BLaER1 treated with 17β-estradiol and CSF1 and Interleukin-3, amounts not matched to agents 10 nM and 100 nM (cell line): ENCODE measurements around the gene ZNF212.

ENCODE experiments used
- H3K27ac ChIP-seq, 11 experiments: shearing (Covaris generic); formaldehyde crosslinking; 2 replicates each; pipeline ENCODE4 v1.8.1; 2022
- H3K27me3 ChIP-seq, 11 experiments: shearing (Covaris generic); formaldehyde crosslinking; 2 replicates each; pipeline ENCODE4 v1.8.1; 2022
- H3K36me3 ChIP-seq, 11 experiments: shearing (Covaris generic); formaldehyde crosslinking; 2 replicates each; pipeline ENCODE4 v1.8.1; 2022
- H3K4me1 ChIP-seq, 10 experiments: shearing (Covaris generic); formaldehyde crosslinking; 2 replicates each; pipeline ENCODE4 v1.8.1; 2022
- H3K4me2 ChIP-seq, 11 experiments: shearing (Covaris generic); formaldehyde crosslinking; 2 replicates each; pipeline ENCODE4 v1.8.1; 2022
- H3K4me3 ChIP-seq, 10 experiments: shearing (Covaris generic); formaldehyde crosslinking; 2 replicates each; pipeline ENCODE4 v1.8.1; 2022
- H3K9ac ChIP-seq, 11 experiments: shearing (Covaris generic); formaldehyde crosslinking; 2 replicates each; pipeline ENCODE4 v1.8.1; 2022
- H3K9me3 ChIP-seq, 11 experiments: shearing (Covaris generic); formaldehyde crosslinking; replicated peaks in 1 of 11; 2 replicates each; pipeline ENCODE4 v1.8.1; 2022
- H4K20me1 ChIP-seq, 11 experiments: shearing (Covaris generic); formaldehyde crosslinking; 2 replicates each; pipeline ENCODE4 v1.8.1; 2022
- Cebpa-rat ChIP-seq, 11 experiments: shearing (Covaris generic); IDR thresholded peaks; 2 replicates each; pipeline ENCODE4 v1.8.1; 2022

Gene ZNF212

DNA sequence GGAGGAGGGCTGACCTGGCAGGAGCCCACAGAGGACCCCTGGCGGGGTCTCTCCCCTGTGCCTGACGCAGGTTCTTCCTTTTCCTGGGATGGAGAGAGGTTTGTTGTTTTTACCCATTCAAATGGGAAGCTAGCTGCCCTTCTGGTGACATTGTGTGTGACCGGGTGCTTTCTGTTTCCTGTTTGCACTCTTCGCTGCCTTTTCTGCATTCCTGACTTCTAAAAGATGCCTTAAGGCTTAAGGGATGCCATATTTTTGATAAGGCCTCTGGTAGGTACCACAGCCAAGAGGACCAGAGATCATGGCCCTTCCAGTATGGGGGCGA is 42.8 kb downstream of the ZNF212 start:
- Histone ChIP-seq H3K4me1 (peaks cover 15 to 35% (median 29%) of the 10 kb centered on the region in 10 experiments; a peak in 19 of 20 replicates), H3K4me2 (no peak overlapping the region), H3K27ac (no peak overlapping the region), H3K9ac (no peak overlapping the region), H3K27me3 (peaks cover 0 to 17% (median 0%) of the 10 kb centered on the region in 11 experiments; a peak in 4 of 22 replicates), H3K4me3 (no peak overlapping the region), H3K36me3 (peaks cover 25 to 50% (median 43%) of the 10 kb centered on the region in 11 experiments), H4K20me1 (peaks cover 0 to 23% (median 7%) of the 10 kb centered on the region in 11 experiments; a peak in 8 of 22 replicates), H3K9me3 (no peaks in the 10 kb centered on the region)
- TF ChIP-seq Cebpa-rat (IDR thresholded peaks at IDR 0.05), result no peak

DNA sequence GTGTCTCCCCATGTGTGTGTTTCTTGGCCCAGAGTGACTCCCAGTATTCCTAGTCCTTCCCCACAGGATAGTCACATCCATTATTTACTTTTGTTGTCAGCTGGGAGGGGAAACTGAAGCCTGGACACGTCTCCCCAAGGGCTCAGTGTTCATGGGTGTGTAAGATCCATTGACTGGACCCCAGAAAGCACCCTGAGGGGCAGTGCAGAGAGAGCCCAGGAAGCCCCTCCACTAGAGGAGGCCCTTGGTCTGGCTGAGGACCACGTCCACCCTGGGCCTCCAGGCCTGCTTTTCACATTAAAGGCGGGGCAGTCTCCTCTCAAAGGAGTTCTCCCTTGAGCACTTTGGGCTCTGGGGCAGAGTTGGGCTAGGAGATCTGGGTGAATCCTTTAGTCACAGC is 43.9 kb downstream of the ZNF212 start:
- H3K9ac ChIP-seq, result no peak overlapping the region
- H3K4me1 ChIP-seq, result peaks cover 15 to 35% (median 29%) of the 10 kb centered on the region in 10 experiments; a peak in 19 of 20 replicates
- H3K36me3 ChIP-seq, result peaks cover 15 to 42% (median 33%) of the 10 kb centered on the region in 11 experiments
- H3K27ac ChIP-seq, result no peak overlapping the region
- no peak overlapping the region for H3K4me3 ChIP-seq
- H3K9me3 ChIP-seq, result no peaks in the 10 kb centered on the region
- peaks cover 0 to 17% (median 0%) of the 10 kb centered on the region in 11 experiments; a peak in 4 of 22 replicates for H3K27me3 ChIP-seq
- H3K4me2 ChIP-seq, result no peak overlapping the region
- no peak for TF ChIP-seq Cebpa-rat (IDR thresholded peaks at IDR 0.05)
- H4K20me1 ChIP-seq, result peaks cover 0 to 23% (median 7%) of the 10 kb centered on the region in 11 experiments; a peak in 8 of 22 replicates

DNA sequence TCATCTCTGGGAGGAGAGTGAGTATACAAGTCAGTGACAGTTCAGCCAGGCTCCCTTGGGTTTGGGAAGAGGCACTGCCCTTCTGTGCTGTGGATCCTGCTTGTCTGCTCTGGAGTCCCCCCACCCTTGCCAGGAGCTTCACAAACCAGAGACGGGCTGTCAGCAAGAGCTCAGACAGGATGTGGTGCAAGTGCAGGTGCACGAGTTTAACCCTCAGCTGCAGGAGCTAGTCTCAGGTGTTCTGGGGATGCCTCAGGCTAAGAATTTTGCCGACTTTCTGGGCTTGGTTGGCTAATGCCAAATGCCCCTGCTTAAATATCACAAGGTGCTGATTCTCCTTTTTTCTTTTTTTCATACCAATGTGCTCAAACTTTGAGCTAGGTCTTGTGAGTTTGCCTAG is 44.9 kb downstream of the ZNF212 start:
- TF ChIP-seq Cebpa-rat (IDR thresholded peaks at IDR 0.05), result no peak

DNA sequence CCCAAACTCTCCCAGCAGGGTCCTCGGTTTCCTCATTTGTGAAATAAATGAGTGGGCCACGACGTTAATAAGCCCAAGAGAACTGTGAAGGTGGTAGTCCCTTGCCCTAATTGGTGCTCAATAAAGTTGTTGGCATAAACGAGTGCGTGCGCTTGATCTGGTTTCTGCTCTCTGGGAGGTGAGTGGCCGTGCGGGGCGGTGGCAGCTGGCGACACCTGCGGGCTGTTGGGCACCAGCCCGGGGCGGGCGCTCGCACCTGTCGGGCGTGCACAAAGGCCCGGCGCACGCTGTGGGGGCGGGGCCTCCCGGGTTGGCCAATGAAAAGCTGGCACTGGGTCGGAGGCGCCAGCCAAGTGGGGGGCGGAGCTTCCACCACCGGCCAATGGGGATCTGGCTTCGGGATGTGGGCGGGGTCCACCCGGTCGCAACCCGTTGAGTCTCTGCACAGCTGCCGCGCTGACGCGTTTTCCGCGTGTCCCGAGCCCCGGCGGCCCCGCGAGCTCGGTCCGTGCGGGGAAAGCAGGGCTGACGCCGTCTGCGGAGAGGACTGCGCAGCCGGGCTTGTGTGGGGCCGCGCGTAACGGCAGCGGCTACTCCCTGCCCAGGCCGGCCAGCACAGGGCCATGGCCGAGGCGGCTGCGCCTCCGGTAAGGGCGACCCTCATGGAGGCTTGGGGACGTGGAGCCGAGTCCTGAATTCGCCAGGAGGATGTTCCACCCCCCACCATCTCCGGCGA is 45.6 kb downstream of the ZNF212 start:
- peaks cover 15 to 35% (median 29%) of the 10 kb centered on the region in 10 experiments; a peak in 19 of 20 replicates for H3K4me1 ChIP-seq
- peak overlapping the region in 9 of 11 experiments; percentile 14 to 65 (median 55); a peak in 12 of 22 replicates for H3K27ac ChIP-seq
- peaks cover 5 to 41% (median 20%) of the 10 kb centered on the region in 11 experiments; a peak in 15 of 22 replicates for H3K36me3 ChIP-seq
- peak overlapping the region; percentile 90 to 100 (median 97) for H3K4me2 ChIP-seq
- TF ChIP-seq Cebpa-rat (IDR thresholded peaks at IDR 0.05), result no peak
- peaks cover 0 to 17% (median 0%) of the 10 kb centered on the region in 11 experiments; a peak in 4 of 22 replicates for H3K27me3 ChIP-seq
- H4K20me1 ChIP-seq, result peaks cover 0 to 26% (median 7%) of the 10 kb centered on the region in 11 experiments; a peak in 9 of 22 replicates
- H3K4me3 ChIP-seq, result peak overlapping the region; percentile 53 to 77 (median 64)
- peak overlapping the region; percentile 48 to 84 (median 73) for H3K9ac ChIP-seq
- H3K9me3 ChIP-seq, result no peaks in the 10 kb centered on the region

More for the DNA sequence above, 44.9 kb downstream of the ZNF212 start:
- no peak overlapping the region for H3K9ac ChIP-seq
- H3K4me2 ChIP-seq, result peak overlapping the region; percentile 90 to 100 (median 97)
- H3K4me3 ChIP-seq, result peak overlapping the region in 4 of 10 experiments; percentile 53 to 64 (median 59); a peak in 4 of 20 replicates
- H3K36me3 ChIP-seq, result peaks cover 5 to 37% (median 23%) of the 10 kb centered on the region in 11 experiments; a peak in 19 of 22 replicates
- H3K9me3 ChIP-seq, result no peaks in the 10 kb centered on the region
- H3K4me1 ChIP-seq, result peaks cover 15 to 35% (median 29%) of the 10 kb centered on the region in 10 experiments; a peak in 19 of 20 replicates
- H4K20me1 ChIP-seq, result peaks cover 0 to 23% (median 7%) of the 10 kb centered on the region in 11 experiments; a peak in 8 of 22 replicates
- H3K27ac ChIP-seq, result no peak overlapping the region
- peaks cover 0 to 17% (median 0%) of the 10 kb centered on the region in 11 experiments; a peak in 4 of 22 replicates for H3K27me3 ChIP-seq

DNA sequence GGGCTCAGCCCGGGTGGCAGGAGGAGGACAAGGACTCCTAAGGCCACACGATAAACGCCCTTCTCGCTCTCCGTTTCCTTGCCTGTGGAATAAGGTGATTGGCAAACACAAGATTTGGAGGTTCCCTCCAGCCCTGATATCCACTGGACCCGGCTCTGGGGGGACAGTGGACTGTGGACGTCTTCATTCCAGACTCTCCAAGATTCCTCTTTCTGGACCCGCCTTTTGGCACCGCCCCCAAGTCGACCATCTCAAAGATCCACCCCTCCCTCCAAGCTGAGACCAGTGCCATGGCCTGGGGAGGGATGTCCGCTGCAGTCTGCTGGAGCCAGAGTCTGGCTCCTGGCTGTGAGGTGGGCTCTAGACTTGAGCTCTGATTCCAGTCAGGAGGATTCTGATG is 46.2 kb downstream of the ZNF212 start:
- peaks cover 0 to 17% (median 0%) of the 10 kb centered on the region in 11 experiments; a peak in 4 of 22 replicates for H3K27me3 ChIP-seq
- TF ChIP-seq Cebpa-rat (IDR thresholded peaks at IDR 0.05), result no peak
- peak overlapping the region in 9 of 11 experiments; percentile 14 to 65 (median 55); a peak in 12 of 22 replicates for H3K27ac ChIP-seq
- H3K4me3 ChIP-seq, result peak overlapping the region; percentile 53 to 77 (median 64)
- H4K20me1 ChIP-seq, result peaks cover 0 to 28% (median 7%) of the 10 kb centered on the region in 11 experiments; a peak in 9 of 22 replicates
- peaks cover 15 to 38% (median 29%) of the 10 kb centered on the region in 10 experiments; a peak in 19 of 20 replicates for H3K4me1 ChIP-seq
- peaks cover 5 to 39% (median 18%) of the 10 kb centered on the region in 11 experiments; a peak in 15 of 22 replicates for H3K36me3 ChIP-seq
- peak overlapping the region; percentile 48 to 84 (median 73) for H3K9ac ChIP-seq
- H3K9me3 ChIP-seq, result no peaks in the 10 kb centered on the region
- H3K4me2 ChIP-seq, result peak overlapping the region; percentile 90 to 100 (median 97)

DNA sequence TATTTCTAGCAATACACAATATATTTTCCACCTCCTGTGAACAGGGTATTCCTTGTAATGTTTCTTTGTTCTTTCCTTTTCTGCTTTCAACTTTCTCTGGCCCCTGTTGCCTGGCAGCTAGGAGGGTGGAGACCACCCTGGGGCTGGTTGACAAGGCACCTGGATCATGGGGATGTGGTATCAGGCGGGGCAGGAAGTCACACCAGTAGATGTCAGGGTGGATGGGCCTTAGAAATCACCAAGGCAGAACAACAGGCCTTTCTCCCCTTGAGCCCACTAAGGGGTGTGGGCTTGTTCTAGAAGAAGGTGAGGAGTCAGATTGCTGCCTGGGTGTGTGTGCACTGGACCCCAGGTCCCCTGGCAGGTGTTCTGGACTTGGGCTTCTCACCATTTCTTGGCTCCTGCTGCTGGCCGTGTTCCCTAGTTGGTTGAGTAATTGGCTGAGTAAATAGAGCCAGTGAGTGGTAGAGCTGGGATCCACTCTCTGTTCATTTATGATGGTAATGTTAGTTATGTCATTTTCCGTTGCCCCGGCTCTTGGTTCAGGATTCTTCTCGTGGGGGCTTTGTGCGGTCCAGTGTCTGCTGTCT is 47.5 kb downstream of the ZNF212 start:
- H3K9me3 ChIP-seq, result no peaks in the 10 kb centered on the region
- H3K4me1 ChIP-seq, result peaks cover 15 to 48% (median 38%) of the 10 kb centered on the region in 10 experiments; a peak in 19 of 20 replicates
- H3K36me3 ChIP-seq, result peaks cover 0 to 26% (median 7%) of the 10 kb centered on the region in 11 experiments; a peak in 12 of 22 replicates
- peaks cover 0 to 17% (median 0%) of the 10 kb centered on the region in 11 experiments; a peak in 4 of 22 replicates for H3K27me3 ChIP-seq
- peak overlapping the region in 8 of 11 experiments; percentile 56 to 98 (median 95); a peak in 15 of 22 replicates for H3K4me2 ChIP-seq
- no peak for TF ChIP-seq Cebpa-rat (IDR thresholded peaks at IDR 0.05)
- H3K4me3 ChIP-seq, result no peak overlapping the region
- H4K20me1 ChIP-seq, result peaks cover 0 to 25% (median 7%) of the 10 kb centered on the region in 11 experiments; a peak in 9 of 22 replicates
- 0 out of 22 replicates have a peak overlapping the region, but pooled peaks of 1 of the 11 experiments have one; percentile 9 for H3K9ac ChIP-seq
- H3K27ac ChIP-seq, result no peak overlapping the region

DNA sequence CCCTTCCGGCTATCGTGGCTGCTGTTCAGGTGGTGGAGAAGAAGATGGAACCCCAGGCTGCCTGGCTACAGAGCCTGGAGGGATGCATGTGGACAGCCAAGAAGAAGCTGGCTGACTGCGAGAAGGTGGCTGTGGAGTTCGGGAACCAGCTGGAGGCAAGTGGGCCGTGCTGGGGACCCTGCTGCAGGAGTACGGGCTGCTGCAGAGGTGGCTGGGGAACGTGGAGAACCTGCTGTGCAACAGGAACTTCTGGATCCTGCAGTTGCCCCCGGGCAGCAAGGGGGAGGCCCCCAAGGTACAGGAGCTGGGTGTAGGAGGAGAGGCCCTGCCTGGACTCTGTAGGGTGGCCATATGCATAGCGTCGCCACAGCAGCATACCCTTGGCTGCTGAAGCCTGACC is 48.2 kb downstream of the ZNF212 start:
- Histone ChIP-seq H3K4me1 (peaks cover 15 to 48% (median 38%) of the 10 kb centered on the region in 10 experiments; a peak in 19 of 20 replicates), H3K4me2 (0 out of 22 replicates have a peak overlapping the region, but pooled peaks of 1 of the 11 experiments have one; percentile 93), H4K20me1 (peaks cover 0 to 22% (median 7%) of the 10 kb centered on the region in 11 experiments; a peak in 9 of 22 replicates), H3K27me3 (peaks cover 0 to 17% (median 0%) of the 10 kb centered on the region in 11 experiments; a peak in 4 of 22 replicates), H3K27ac (no peak overlapping the region), H3K9me3 (no peaks in the 10 kb centered on the region), H3K9ac (no peak overlapping the region), H3K4me3 (no peak overlapping the region), H3K36me3 (peaks cover 0 to 24% (median 0%) of the 10 kb centered on the region in 11 experiments; a peak in 6 of 22 replicates)
- no peak for TF ChIP-seq Cebpa-rat (IDR thresholded peaks at IDR 0.05)

DNA sequence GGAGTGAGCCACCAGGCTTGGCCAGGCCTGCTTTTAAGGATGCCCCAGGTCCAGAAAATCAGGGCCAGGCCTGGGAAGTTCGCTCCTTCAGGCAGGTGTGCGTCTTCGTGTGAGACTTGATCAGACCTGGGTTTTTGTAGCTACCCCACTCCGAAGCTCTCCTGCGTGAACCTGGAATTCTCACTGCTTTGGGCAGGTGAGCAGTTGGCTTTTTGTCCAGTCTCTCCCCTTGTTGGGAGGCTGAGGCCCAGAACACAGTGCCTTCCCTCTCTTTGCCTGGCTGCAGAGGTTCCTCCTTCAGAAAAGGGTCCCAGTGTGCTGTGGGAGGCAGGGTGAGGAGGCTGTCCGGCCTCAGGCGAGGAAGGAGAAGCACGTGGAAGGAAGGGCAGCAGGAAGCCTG is 49.8 kb downstream of the ZNF212 start:
- Histone ChIP-seq H3K9me3 (no peaks in the 10 kb centered on the region), H4K20me1 (peaks cover 0 to 11% (median 2%) of the 10 kb centered on the region in 11 experiments; a peak in 9 of 22 replicates), H3K4me3 (no peak overlapping the region), H3K4me2 (no peak overlapping the region), H3K27ac (no peak overlapping the region), H3K4me1 (peaks cover 15 to 44% (median 36%) of the 10 kb centered on the region in 10 experiments; a peak in 19 of 20 replicates), H3K36me3 (peaks cover 0 to 33% (median 0%) of the 10 kb centered on the region in 11 experiments; a peak in 10 of 22 replicates), H3K27me3 (peaks cover 0 to 14% (median 0%) of the 10 kb centered on the region in 11 experiments; a peak in 4 of 22 replicates), H3K9ac (no peak overlapping the region)
- no peak for TF ChIP-seq Cebpa-rat (IDR thresholded peaks at IDR 0.05)
